ENCODE data around the gene TUFT1. TPM values are rescaled to one million over a fixed set of nuclear protein-coding genes. Genes with fewer than 3 reads are reported as not detected.

TUFT1 gene
- total and polyA plus RNA-seq, 2 of the 8 experiments (the other 6 are each of a cell fraction or from before 2014, with no cell fraction given): 7.3 to 10.4 TPM

DNA sequence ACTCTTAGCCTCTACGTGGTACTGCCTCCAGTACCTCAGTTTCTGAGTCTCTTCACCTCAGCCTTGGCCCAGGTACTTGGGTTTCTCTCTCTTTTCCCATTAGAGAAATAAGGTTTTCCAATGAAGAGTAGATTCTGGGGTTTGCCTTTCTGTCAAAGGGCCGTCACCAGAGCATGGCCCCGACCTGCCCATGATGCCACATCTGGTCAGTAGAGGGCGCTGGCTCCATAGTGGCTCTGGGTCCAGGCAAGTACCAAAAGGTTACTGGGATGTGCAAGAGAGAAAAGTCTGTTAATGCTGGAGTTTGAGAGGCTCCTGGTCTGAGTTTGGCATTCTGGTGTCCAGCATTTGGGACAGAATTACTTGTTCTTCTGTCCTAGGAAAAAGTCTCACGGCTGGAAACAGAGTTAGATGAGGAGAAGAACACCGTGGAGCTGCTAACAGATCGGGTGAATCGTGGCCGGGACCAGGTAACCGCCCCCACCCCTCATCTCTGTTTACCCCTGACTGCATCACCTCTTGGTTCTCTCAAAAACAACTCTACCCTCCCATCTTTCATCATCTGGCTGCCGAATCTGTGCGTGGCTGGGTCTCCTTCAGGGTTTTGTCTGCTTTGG, 5.3 kb upstream of the TUFT1 start (continued):
- TF ChIP-seq FOSL1 (IDR thresholded peaks at IDR 0.05; ENCODE audit: insufficient read depth, low read depth, low read length) (no peak), GABPA (IDR thresholded peaks at IDR 0.05; ENCODE audit: borderline replicate concordance, insufficient read depth, low read length) (no peak), CHD2 (IDR thresholded peaks at IDR 0.05; ENCODE audit: low read length) (no peak), EP300 (IDR thresholded peaks at IDR 0.05; ENCODE audit: borderline replicate concordance in 1 of 2, low read depth in 2 of 2, low read length in 2 of 2) (no peak), YY1 (IDR thresholded peaks at IDR 0.05; ENCODE audit: low read depth, low read length) (0 out of 2 replicates have a peak, but pooled peaks have one; percentile 36), KDM5A (IDR thresholded peaks at IDR 0.05; ENCODE audit: low read length) (no peak), CBX5 (IDR thresholded peaks at IDR 0.05; ENCODE audit: low read depth, low read length) (no peak)
